ENCODE data around the gene SERPINE2.

SERPINE2 gene

GRCh38 chr2:224042191-224042696, 3.2 kb upstream of the SERPINE2 start:
- DNase-seq = no peak

- DNase-seq = no peak
These were observed 2.5 kb upstream of the SERPINE2 start for GRCh38 chr2:224041554-224041953.

GRCh38 chr2:224040753-224041152, 1.7 kb upstream of the SERPINE2 start:
- DNase-seq = no peak

- DNase-seq = no peak
These were observed 819 bp upstream of the SERPINE2 start for GRCh38 chr2:224039770-224040440.

- DNase-seq = no peak
These were observed 331 bp downstream of the SERPINE2 start for GRCh38 chr2:224038830-224039079.

GRCh38 chr2:224038049-224038829, 847 bp downstream of the SERPINE2 start:
- DNase-seq = no peak

- peak; percentile 6 for DNase-seq
These were observed 2.2 kb downstream of the SERPINE2 start for GRCh38 chr2:224036731-224037361.

- no peak for DNase-seq
These were observed 5.1 kb downstream of the SERPINE2 start for GRCh38 chr2:224034017-224034416.

- no peak for DNase-seq
These were observed 5.5 kb downstream of the SERPINE2 start for GRCh38 chr2:224033601-224034000.

- DNase-seq = no peak
These were observed 6.8 kb downstream of the SERPINE2 start for GRCh38 chr2:224032283-224032682.

- no peak for DNase-seq
These were observed 7.6 kb downstream of the SERPINE2 start for GRCh38 chr2:224031358-224031970.

GRCh38 chr2:224030786-224031185, 8.3 kb downstream of the SERPINE2 start:
- DNase-seq = no peak

- no peak for DNase-seq
These were observed 9.2 kb downstream of the SERPINE2 start for GRCh38 chr2:224029876-224030275.

- no peak for DNase-seq
These were observed 11.2 kb downstream of the SERPINE2 start for GRCh38 chr2:224027931-224028330.

GRCh38 chr2:224027070-224027469, 12.0 kb downstream of the SERPINE2 start:
- DNase-seq = no peak

- no peak for DNase-seq
These were observed 13.2 kb downstream of the SERPINE2 start for GRCh38 chr2:224025874-224026273.

- DNase-seq = no peak
These were observed 14.8 kb downstream of the SERPINE2 start for GRCh38 chr2:224024270-224024669.

GRCh38 chr2:224023188-224023587, 15.9 kb downstream of the SERPINE2 start:
- DNase-seq = no peak

- no peak for DNase-seq
These were observed 16.6 kb downstream of the SERPINE2 start for GRCh38 chr2:224022486-224022885.

- no peak for DNase-seq
These were observed 18.6 kb downstream of the SERPINE2 start for GRCh38 chr2:224020523-224020922.

GRCh38 chr2:224017957-224018356, 21.1 kb downstream of the SERPINE2 start:
- DNase-seq = no peak

- DNase-seq = no peak
These were observed 22.1 kb downstream of the SERPINE2 start for GRCh38 chr2:224016963-224017362.

GRCh38 chr2:224014336-224014735, 24.8 kb downstream of the SERPINE2 start:
- no peak for DNase-seq

GRCh38 chr2:224011837-224012236, 27.2 kb downstream of the SERPINE2 start:
- DNase-seq = no peak
